NB4 (cell line): ENCODE measurements around the gene PTGFRN.

Source experiments
- DNase-seq: peaks from one replicate; pipeline ENCODE4 v3.0.0; 2010; ENCODE audit warnings: low read depth
- H3K4me3 ChIP-seq: one replicate; pipeline ENCODE4 v1.5.1; 2011; ENCODE audit warnings: mild to moderate bottlenecking, low read depth, low read length, moderate library complexity
- MYC ChIP-seq: IDR thresholded peaks from 2 replicates; pipeline ENCODE4 v1.6.1; 2011; ENCODE audit warnings: low read depth, low read length
- POLR2A ChIP-seq: IDR thresholded peaks from 2 replicates; pipeline ENCODE4 v1.6.1; 2011; ENCODE audit warnings: mild to moderate bottlenecking; ENCODE audit not compliant: insufficient read length; ENCODE audit errors: extremely low read depth
- TF ChIP-seq, protein P1 (sequence below): IDR thresholded peaks from one replicate; pipeline ENCODE4 v1.5.1; 2012; ENCODE audit warnings: low read depth, low read length
- TF ChIP-seq, protein P2 (sequence below): IDR thresholded peaks from 2 replicates; pipeline ENCODE4 v1.6.1; 2011; ENCODE audit warnings: low read depth, low read length

Gene PTGFRN

GRCh38 chr1:116921937-116922336, 12.2 kb downstream of the PTGFRN start:
- DNase-seq: no peak
- H3K4me3 ChIP-seq: no peak overlapping the region
- TF ChIP-seq POLR2A (no peak), MYC (no peak)
- TF ChIP-seq, protein P1, sequence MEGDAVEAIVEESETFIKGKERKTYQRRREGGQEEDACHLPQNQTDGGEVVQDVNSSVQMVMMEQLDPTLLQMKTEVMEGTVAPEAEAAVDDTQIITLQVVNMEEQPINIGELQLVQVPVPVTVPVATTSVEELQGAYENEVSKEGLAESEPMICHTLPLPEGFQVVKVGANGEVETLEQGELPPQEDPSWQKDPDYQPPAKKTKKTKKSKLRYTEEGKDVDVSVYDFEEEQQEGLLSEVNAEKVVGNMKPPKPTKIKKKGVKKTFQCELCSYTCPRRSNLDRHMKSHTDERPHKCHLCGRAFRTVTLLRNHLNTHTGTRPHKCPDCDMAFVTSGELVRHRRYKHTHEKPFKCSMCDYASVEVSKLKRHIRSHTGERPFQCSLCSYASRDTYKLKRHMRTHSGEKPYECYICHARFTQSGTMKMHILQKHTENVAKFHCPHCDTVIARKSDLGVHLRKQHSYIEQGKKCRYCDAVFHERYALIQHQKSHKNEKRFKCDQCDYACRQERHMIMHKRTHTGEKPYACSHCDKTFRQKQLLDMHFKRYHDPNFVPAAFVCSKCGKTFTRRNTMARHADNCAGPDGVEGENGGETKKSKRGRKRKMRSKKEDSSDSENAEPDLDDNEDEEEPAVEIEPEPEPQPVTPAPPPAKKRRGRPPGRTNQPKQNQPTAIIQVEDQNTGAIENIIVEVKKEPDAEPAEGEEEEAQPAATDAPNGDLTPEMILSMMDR: no peak
- TF ChIP-seq, protein P2, sequence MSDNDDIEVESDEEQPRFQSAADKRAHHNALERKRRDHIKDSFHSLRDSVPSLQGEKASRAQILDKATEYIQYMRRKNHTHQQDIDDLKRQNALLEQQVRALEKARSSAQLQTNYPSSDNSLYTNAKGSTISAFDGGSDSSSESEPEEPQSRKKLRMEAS: no peak

DNA sequence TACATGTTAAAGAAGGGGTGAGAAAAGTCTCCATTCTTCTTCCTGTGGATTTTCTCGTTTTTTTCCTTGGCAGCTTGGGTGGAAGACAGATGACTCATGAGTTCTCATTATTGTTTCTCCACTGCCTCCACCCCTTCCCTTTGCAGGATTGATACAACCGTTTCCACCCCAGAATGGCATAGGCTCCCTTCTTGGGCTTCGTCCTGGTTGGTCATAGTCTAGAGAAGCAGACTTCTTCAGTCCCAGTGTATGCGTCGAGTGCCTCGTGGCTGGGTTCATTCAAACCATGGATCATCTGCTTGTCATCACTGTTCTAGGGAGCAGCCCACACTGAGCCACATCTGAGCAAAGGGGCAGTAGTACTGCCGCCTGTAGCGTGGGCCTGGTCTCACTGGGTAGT, 13.7 kb downstream of the PTGFRN start:
- H3K4me3 ChIP-seq: no peak overlapping the region
- DNase-seq: no peak
- TF ChIP-seq, protein P2: no peak
- no peak for TF ChIP-seq POLR2A
- TF ChIP-seq MYC: no peak
- TF ChIP-seq, protein P1: no peak

- DNase-seq: no peak
Measured at GRCh38 chr1:116927049-116927798, 17.5 kb downstream of the PTGFRN start.

DNA sequence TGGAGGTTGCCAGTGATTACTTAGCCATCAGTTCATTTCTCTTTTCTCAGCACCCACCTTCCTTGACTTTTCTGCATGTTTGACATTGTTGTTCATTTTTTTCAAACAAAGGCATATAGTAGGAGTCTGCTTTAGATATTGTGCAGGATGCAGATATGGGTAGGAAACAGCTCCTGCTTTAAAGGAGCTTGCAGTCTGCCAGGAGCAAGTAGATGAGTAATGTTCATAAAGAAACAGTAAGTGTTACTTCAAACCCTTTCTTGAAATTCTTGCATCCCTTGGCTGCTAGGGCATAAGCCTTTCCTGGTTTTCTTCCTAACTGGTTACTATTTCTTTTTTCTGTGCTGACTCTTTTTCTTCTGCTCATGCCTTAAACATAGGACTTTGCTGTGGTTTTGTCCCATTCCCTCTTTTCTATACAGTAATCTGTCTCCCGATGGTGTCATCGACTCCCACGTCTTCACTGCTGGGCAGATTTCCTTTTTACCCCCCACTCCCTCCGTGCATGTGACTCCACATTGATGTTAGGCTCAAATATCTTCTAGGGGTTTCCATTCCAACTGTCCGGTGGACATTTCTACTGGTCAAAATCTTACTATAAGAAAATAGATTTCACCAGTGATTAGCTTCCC, 20.4 kb downstream of the PTGFRN start:
- DNase-seq: no peak
- TF ChIP-seq, protein P2: no peak
- TF ChIP-seq MYC: no peak
- TF ChIP-seq, protein P1: no peak
- TF ChIP-seq POLR2A: no peak
- H3K4me3 ChIP-seq: no peak overlapping the region

More at GRCh38 chr1:116927049-116927798, 17.5 kb downstream of the PTGFRN start:
- no peak overlapping the region for H3K4me3 ChIP-seq
- TF ChIP-seq, protein P1: no peak
- TF ChIP-seq, protein P2: no peak
- TF ChIP-seq MYC (no peak), POLR2A (no peak)

DNA sequence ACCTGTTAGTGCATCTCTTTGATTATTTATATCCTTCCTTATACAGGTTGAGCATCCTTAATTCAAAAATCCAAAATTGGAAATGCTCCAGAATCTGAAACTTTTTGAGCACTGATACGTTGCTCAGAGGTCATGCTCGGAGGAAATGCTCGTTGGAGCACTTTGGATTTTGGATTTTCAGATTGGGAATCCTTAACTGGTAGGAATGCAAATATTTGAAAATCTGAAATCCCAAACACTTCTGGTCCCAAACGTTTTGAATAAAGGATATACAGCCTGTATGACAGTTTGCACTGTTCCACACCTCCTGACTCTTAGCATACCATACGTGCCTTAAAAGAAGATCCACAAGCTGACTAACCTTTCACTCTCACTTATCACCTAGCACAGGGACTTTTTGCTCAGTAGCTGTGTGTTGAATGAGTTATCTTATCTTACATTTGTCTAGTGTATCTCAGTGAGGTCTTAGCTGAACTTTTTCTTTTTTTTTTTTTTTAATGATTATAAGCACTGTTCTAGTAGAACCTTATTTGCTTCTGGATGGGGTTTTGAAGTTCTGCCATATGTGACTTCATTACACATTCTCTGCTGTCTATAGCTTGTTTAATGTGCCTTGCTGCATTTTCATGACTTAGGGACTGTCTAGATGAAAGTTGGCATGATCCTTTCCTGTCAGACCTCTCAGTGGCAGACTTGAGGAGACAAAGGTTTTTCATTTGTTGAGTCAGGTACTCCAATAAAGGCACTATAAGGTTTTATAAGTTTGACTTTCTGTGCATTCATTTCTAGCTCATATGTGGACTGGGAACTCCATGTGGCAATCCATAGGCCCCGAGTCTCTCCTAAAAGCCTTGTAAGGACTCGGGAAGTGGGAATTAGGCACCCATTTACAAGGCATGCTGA, 21.6 kb downstream of the PTGFRN start:
- no peak overlapping the region for H3K4me3 ChIP-seq
- no peak for TF ChIP-seq MYC
- TF ChIP-seq, protein P2: no peak
- TF ChIP-seq, protein P1: no peak
- TF ChIP-seq POLR2A: no peak
- no peak for DNase-seq
